Activated B cell treated with CpG ODN at 0.5 μM for 24 hours (primary cell): ENCODE results near the gene OGFRL1. TPM values are rescaled to one million over a fixed set of nuclear protein-coding genes. Genes with fewer than 3 reads are reported as not detected.

Experiments
- ATAC-seq: fragments of 200-7000 bp; cut with Tn5 transposase; one replicate; pipeline ENCODE4 v1.10.0; 2021; ENCODE audit warnings: low read depth, mild to moderate bottlenecking, moderate library complexity
- CTCF ChIA-PET: fragments of 350-600 bp; sonication (Branson Sonifier 250); formaldehyde crosslinking; loops from one replicate; lab custom pipeline; 2021; ENCODE audit warnings: antibody characterized with exemption; lab: Charles Lee
- POLR2A ChIA-PET: fragments of 350-600 bp; sonication (Branson Sonifier 250); formaldehyde crosslinking; loops from one replicate; lab custom pipeline; 2021; ENCODE audit warnings: antibody characterized with exemption; lab: Charles Lee
- DNase-seq: peaks from one replicate; pipeline ENCODE4 v3.0.0; 2022
- H3K27ac Mint-ChIP-seq: one replicate; pipeline ENCODE4 v1.8.0; 2020; ENCODE audit warnings: mixed read lengths
- H3K27me3 Mint-ChIP-seq: one replicate; pipeline ENCODE4 v1.8.0; 2021; ENCODE audit warnings: mixed read lengths
- H3K36me3 Mint-ChIP-seq: one replicate; pipeline ENCODE4 v1.8.0; 2021; ENCODE audit warnings: low read depth, mixed read lengths
- H3K4me1 Mint-ChIP-seq: one replicate; pipeline ENCODE4 v1.8.0; 2021; ENCODE audit warnings: mixed read lengths
- H3K4me3 Mint-ChIP-seq: one replicate; pipeline ENCODE4 v1.8.0; 2020; ENCODE audit warnings: mild to moderate bottlenecking, mixed read lengths
- H3K9me3 Mint-ChIP-seq: one replicate; pipeline ENCODE4 v1.8.0; 2020; ENCODE audit warnings: mixed read lengths
- CTCF ChIP-seq: fragments of 200-600 bp; IDR thresholded peaks from one replicate; pipeline ENCODE4 v1.8.0; 2022; ENCODE audit warnings: antibody characterized with exemption, mild to moderate bottlenecking
- intact Hi-C: fragments of 100-400 bp; cut with micrococcal nuclease; formaldehyde crosslinking; loops from one replicate; pipeline ENCODE4 v1.15.1; 2024
- total RNA-seq: library from RNA; stranded (reverse); gene quantifications from 2 replicates; pipeline ENCODE4 v1.2.3, GENCODE V29; 2022

Gene OGFRL1
- total RNA-seq, 1 donor from 2014 or later: 18.4 TPM

GRCh38 chr6:71334768-71335167, 46.2 kb downstream of the OGFRL1 start:
- Mint-ChIP-seq H3K27ac (no peak overlapping the region), H3K27me3 (peaks cover 3% of the 10 kb centered on the region), H3K36me3 (no peaks in the 10 kb centered on the region), H3K4me3 (no peak overlapping the region), H3K9me3 (peaks cover 1% of the 10 kb centered on the region), H3K4me1 (peaks cover 4% of the 10 kb centered on the region)
- DNase-seq (no peak), ATAC-seq (peak; percentile 57)
- POLR2A ChIA-PET: no interaction called here
- CTCF ChIA-PET: no interaction called here
- intact Hi-C loops: no loop called here
- TF ChIP-seq CTCF: no peak

- peaks cover 3% of the 10 kb centered on the region for H3K27me3 Mint-ChIP-seq
- H3K27ac Mint-ChIP-seq: no peak overlapping the region
- H3K9me3 Mint-ChIP-seq: peaks cover 1% of the 10 kb centered on the region
- CTCF ChIA-PET: no interaction called here
- no peak for DNase-seq
- peaks cover 4% of the 10 kb centered on the region for H3K4me1 Mint-ChIP-seq
- intact Hi-C loops: no loop called here
- H3K36me3 Mint-ChIP-seq: no peaks in the 10 kb centered on the region
- H3K4me3 Mint-ChIP-seq: no peak overlapping the region
- no peak for ATAC-seq
- no peak for TF ChIP-seq CTCF
- POLR2A ChIA-PET: no interaction called here
These were observed 46.9 kb downstream of the OGFRL1 start for GRCh38 chr6:71335544-71335943.

- H3K27ac Mint-ChIP-seq: no peak overlapping the region
- no peaks in the 10 kb centered on the region for H3K27me3 Mint-ChIP-seq
- POLR2A ChIA-PET: no interaction called here
- TF ChIP-seq CTCF: no peak
- ATAC-seq: no peak
- H3K36me3 Mint-ChIP-seq: no peaks in the 10 kb centered on the region
- CTCF ChIA-PET: no interaction called here
- intact Hi-C loops: no loop called here
- H3K9me3 Mint-ChIP-seq: peaks cover 1% of the 10 kb centered on the region
- no peak overlapping the region for H3K4me3 Mint-ChIP-seq
- H3K4me1 Mint-ChIP-seq: peaks cover 4% of the 10 kb centered on the region
- DNase-seq: no peak
These were observed 48.3 kb downstream of the OGFRL1 start for GRCh38 chr6:71336901-71337300.

- POLR2A ChIA-PET: no interaction called here
- DNase-seq: no peak
- Mint-ChIP-seq H3K27ac (no peak overlapping the region), H3K4me3 (no peak overlapping the region), H3K27me3 (no peaks in the 10 kb centered on the region), H3K36me3 (no peaks in the 10 kb centered on the region), H3K4me1 (peaks cover 4% of the 10 kb centered on the region), H3K9me3 (peaks cover 1% of the 10 kb centered on the region)
- CTCF ChIA-PET: interaction anchor here (1.3 kb wide), 1 partner anchor 148 kb away, joined by 5 read pairs; no protein-coding TSS in a partner anchor
- ATAC-seq: no peak
- no peak for TF ChIP-seq CTCF
- intact Hi-C loops: no loop called here
These were observed 50.1 kb downstream of the OGFRL1 start for GRCh38 chr6:71338540-71339316.

GRCh38 chr6:71342772-71343171, 54.2 kb downstream of the OGFRL1 start:
- H3K9me3 Mint-ChIP-seq: no peaks in the 10 kb centered on the region
- POLR2A ChIA-PET: no interaction called here

More at GRCh38 chr6:71342772-71343171, 54.2 kb downstream of the OGFRL1 start:
- ATAC-seq: no peak
- Mint-ChIP-seq H3K27me3 (peaks cover 4% of the 10 kb centered on the region), H3K4me3 (no peak overlapping the region), H3K36me3 (no peaks in the 10 kb centered on the region), H3K27ac (no peak overlapping the region), H3K4me1 (peaks cover 12% of the 10 kb centered on the region)
- no peak for DNase-seq
- no peak for TF ChIP-seq CTCF
- CTCF ChIA-PET: interaction anchor here (0.8 to 1.4 kb wide), 3 partner anchors 11 to 153 kb away, joined by 3 read pairs; no protein-coding TSS in a partner anchor
- intact Hi-C loops: loop anchor here (10.0 kb wide), 1 partner anchor 328 kb away; no protein-coding TSS in a partner anchor
